ENCODE data around the gene SMCO3. TPM values are rescaled to one million over a fixed set of nuclear protein-coding genes. Genes with fewer than 3 reads are reported as not detected.

Gene SMCO3
- total RNA-seq, 2 donors from 2014 or later: 2.2 TPM; not detected in 1

GRCh38 chr12:14803830-14804160, 10.2 kb downstream of the SMCO3 start:
- H3K27ac ChIP-seq: peak overlapping the region; percentile 88

GRCh38 chr12:14803011-14803829, 10.8 kb downstream of the SMCO3 start, which contains the start of the genes C12orf60 and WBP11:
Gene C12orf60, plus strand, starts transcription at chr12:14803670. Its CDS starts 19,266 bp downstream, at chr12:14822936.
Gene WBP11, minus strand, starts transcription at chr12:14803478. Its CDS starts 2,095 bp downstream, at chr12:14801383.
- WGBS: 0% methylated on average over 50 of the region's 50 CpGs

More at GRCh38 chr12:14803830-14804160, 10.2 kb downstream of the SMCO3 start:
- no peaks in the 10 kb centered on the region for H3K27me3 ChIP-seq (replicated peaks; ENCODE audit: insufficient read depth)
- TF ChIP-seq POLR2A (IDR thresholded peaks at IDR 0.05): no peak
- intact Hi-C loops (cut with DNase I): no loop called here
- H3K36me3 ChIP-seq: no peaks in the 10 kb centered on the region
- no peak for DNase-seq (ENCODE audit: low spot score)
- H3K4me1 ChIP-seq (replicated peaks): no peaks in the 10 kb centered on the region
- peak overlapping the region; percentile 86 to 92 for H3K4me3 ChIP-seq
- 0% methylated on average over 12 of the region's 12 CpGs for WGBS
- no peaks in the 10 kb centered on the region for H3K9me3 ChIP-seq

GRCh38 chr12:14802721-14803010, 11.3 kb downstream of the SMCO3 start:
- H3K27me3 ChIP-seq (replicated peaks; ENCODE audit: insufficient read depth): no peaks in the 10 kb centered on the region
- H3K4me1 ChIP-seq (replicated peaks): no peaks in the 10 kb centered on the region
- H3K36me3 ChIP-seq: no peaks in the 10 kb centered on the region
- intact Hi-C loops (cut with DNase I): no loop called here
- H3K4me3 ChIP-seq: peak overlapping the region; percentile 86 to 92
- DNase-seq (ENCODE audit: low spot score): no peak
- WGBS: 2% methylated on average over 7 of the region's 7 CpGs
- H3K9me3 ChIP-seq: no peaks in the 10 kb centered on the region
- no peak for TF ChIP-seq POLR2AphosphoS5 (IDR thresholded peaks at IDR 0.05)
- H3K27ac ChIP-seq: peak overlapping the region; percentile 88

More at GRCh38 chr12:14803011-14803829, 10.8 kb downstream of the SMCO3 start, which contains the start of the genes C12orf60 and WBP11:
- Histone ChIP-seq H3K4me3 (peak within 1 kb of the TSS; percentile 86 to 92), H3K9me3 (no peaks in the 10 kb centered on the region), H3K27me3 (replicated peaks; ENCODE audit: insufficient read depth) (no peaks in the 10 kb centered on the region), H3K4me1 (replicated peaks) (no peaks in the 10 kb centered on the region), H3K27ac (peak within 1 kb of the TSS; percentile 88), H3K36me3 (no peaks in the 10 kb centered on the region)
- DNase-seq (ENCODE audit: low spot score): peak; percentile 98
- TF ChIP-seq POLR2AphosphoS5 (IDR thresholded peaks at IDR 0.05) (peak; percentile 99), POLR2A (IDR thresholded peaks at IDR 0.05) (peak; percentile 68), CTCF (IDR thresholded peaks at IDR 0.05) (no peak)
- intact Hi-C loops (cut with DNase I): no loop called here

- Histone ChIP-seq H3K4me3 (peak overlapping the region; percentile 86 to 92), H3K9me3 (no peaks in the 10 kb centered on the region), H3K4me1 (replicated peaks) (no peaks in the 10 kb centered on the region), H3K27ac (no peak overlapping the region), H3K36me3 (no peaks in the 10 kb centered on the region), H3K27me3 (replicated peaks; ENCODE audit: insufficient read depth) (no peaks in the 10 kb centered on the region)
- intact Hi-C loops (cut with DNase I): no loop called here
- WGBS: 63% methylated on average over 4 of the region's 4 CpGs
- TF ChIP-seq POLR2AphosphoS5 (IDR thresholded peaks at IDR 0.05) (no peak), POLR2A (IDR thresholded peaks at IDR 0.05) (no peak), CTCF (IDR thresholded peaks at IDR 0.05) (no peak)
- DNase-seq (ENCODE audit: low spot score): no peak
Measured at GRCh38 chr12:14802247-14802646, 11.7 kb downstream of the SMCO3 start.

GRCh38 chr12:14795028-14795448, 18.9 kb downstream of the SMCO3 start:
- DNase-seq (ENCODE audit: low spot score): no peak
- 74% methylated on average over 4 of the region's 4 CpGs for WGBS
- intact Hi-C loops (cut with DNase I): no loop called here
- H3K4me3 ChIP-seq: no peak overlapping the region
- H3K4me1 ChIP-seq (replicated peaks): no peaks in the 10 kb centered on the region
- H3K9me3 ChIP-seq: no peaks in the 10 kb centered on the region
- H3K27me3 ChIP-seq (replicated peaks; ENCODE audit: insufficient read depth): no peaks in the 10 kb centered on the region
- no peak for TF ChIP-seq POLR2A (IDR thresholded peaks at IDR 0.05)
- no peak for TF ChIP-seq POLR2AphosphoS5 (IDR thresholded peaks at IDR 0.05)
- TF ChIP-seq CTCF (IDR thresholded peaks at IDR 0.05): no peak
- H3K27ac ChIP-seq: no peak overlapping the region
- peaks cover 0 to 5% of the 10 kb centered on the region in 2 donors for H3K36me3 ChIP-seq

GRCh38 chr12:14785568-14785967, 28.4 kb downstream of the SMCO3 start:
- intact Hi-C loops (cut with DNase I): no loop called here
- no peak overlapping the region for H3K4me3 ChIP-seq
- no peak overlapping the region for H3K27ac ChIP-seq
- H3K4me1 ChIP-seq (replicated peaks): no peaks in the 10 kb centered on the region
- no peaks in the 10 kb centered on the region for H3K27me3 ChIP-seq (replicated peaks; ENCODE audit: insufficient read depth)
- no peaks in the 10 kb centered on the region for H3K9me3 ChIP-seq
- TF ChIP-seq CTCF (IDR thresholded peaks at IDR 0.05) (no peak), POLR2AphosphoS5 (IDR thresholded peaks at IDR 0.05) (no peak), POLR2A (IDR thresholded peaks at IDR 0.05) (no peak)
- WGBS: 94% methylated on average over 3 of the region's 3 CpGs
- H3K36me3 ChIP-seq: peaks cover 0 to 8% of the 10 kb centered on the region in 2 donors
- no peak for DNase-seq (ENCODE audit: low spot score)
